ENCODE measurements around the gene BRME1. TPM values are rescaled to one million over a fixed set of nuclear protein-coding genes. Genes with fewer than 3 reads are reported as not detected.
A peak's percentile ranks its signal among the peaks of the same experiment; 100 is the strongest.

BRME1 gene
- total RNA-seq, 1 donor from 2014 or later: 0.68 TPM

- Mint-ChIP-seq H3K9me3 (ENCODE audit: unreplicated experiment) (no peaks in the 10 kb centered on the region), H3K27me3 (ENCODE audit: low read depth, unreplicated experiment) (no peaks in the 10 kb centered on the region), H3K4me3 (ENCODE audit: unreplicated experiment) (no peak overlapping the region), H3K27ac (ENCODE audit: unreplicated experiment) (peak overlapping the region; percentile 94), H3K36me3 (ENCODE audit: low read depth, unreplicated experiment) (no peaks in the 10 kb centered on the region), H3K4me1 (ENCODE audit: low read depth, unreplicated experiment) (peaks cover 8% of the 10 kb centered on the region)
- H3K4me1 ChIP-seq (ENCODE audit: insufficient read depth, low read length): peaks cover 25% of the 10 kb centered on the region
- DNase-seq (ENCODE audit: low read depth) (no peak), FAIRE-seq (no peak)
- H3K4me2 ChIP-seq (ENCODE audit: low read length): peak overlapping the region; percentile 97
- H3K9ac ChIP-seq (ENCODE audit: low read length): peak overlapping the region; percentile 93
- no peaks in the 10 kb centered on the region for H3K27me3 ChIP-seq (ENCODE audit: insufficient read depth, low read length)
- H3K36me3 ChIP-seq (ENCODE audit: insufficient read depth, low read length): no peaks in the 10 kb centered on the region
- no peaks in the 10 kb centered on the region for H3K9me3 ChIP-seq (ENCODE audit: insufficient read depth, low read depth, low read length)
- H4K20me1 ChIP-seq (ENCODE audit: insufficient read depth, low read length): no peaks in the 10 kb centered on the region
- TF ChIP-seq CTCF (IDR thresholded peaks at IDR 0.05; ENCODE audit: insufficient read depth, low read depth, low read length) (no peak), EZH2 (IDR thresholded peaks at IDR 0.05; ENCODE audit: insufficient read depth, low read length) (no peak)
- peak overlapping the region; percentile 98 for H3K27ac ChIP-seq (ENCODE audit: low read depth, low read length)
- peak overlapping the region; percentile 58 for H3K4me3 ChIP-seq (ENCODE audit: insufficient read depth, low read depth, low read length)
- H3K79me2 ChIP-seq (ENCODE audit: insufficient read depth, low read length): peaks cover 4% of the 10 kb centered on the region
- H2AFZ ChIP-seq (ENCODE audit: low read depth, low read length): no peak overlapping the region
Measured at GRCh38 chr19:13861392-13861713, 44.6 kb downstream of the BRME1 start.

- Histone ChIP-seq H3K4me3 (ENCODE audit: insufficient read depth, low read depth, low read length) (no peak overlapping the region), H3K27ac (ENCODE audit: low read depth, low read length) (peak overlapping the region; percentile 98), H2AFZ (ENCODE audit: low read depth, low read length) (no peak overlapping the region), H3K9me3 (ENCODE audit: insufficient read depth, low read depth, low read length) (no peaks in the 10 kb centered on the region), H3K4me2 (ENCODE audit: low read length) (peak overlapping the region; percentile 97), H4K20me1 (ENCODE audit: insufficient read depth, low read length) (no peaks in the 10 kb centered on the region), H3K79me2 (ENCODE audit: insufficient read depth, low read length) (no peaks in the 10 kb centered on the region), H3K27me3 (ENCODE audit: insufficient read depth, low read length) (no peaks in the 10 kb centered on the region), H3K4me1 (ENCODE audit: insufficient read depth, low read length) (peaks cover 20% of the 10 kb centered on the region), H3K9ac (ENCODE audit: low read length) (peak overlapping the region; percentile 93), H3K36me3 (ENCODE audit: insufficient read depth, low read length) (no peaks in the 10 kb centered on the region)
- Mint-ChIP-seq H3K27me3 (ENCODE audit: low read depth, unreplicated experiment) (no peaks in the 10 kb centered on the region), H3K36me3 (ENCODE audit: low read depth, unreplicated experiment) (no peaks in the 10 kb centered on the region), H3K4me3 (ENCODE audit: unreplicated experiment) (no peak overlapping the region), H3K9me3 (ENCODE audit: unreplicated experiment) (no peaks in the 10 kb centered on the region), H3K4me1 (ENCODE audit: low read depth, unreplicated experiment) (peaks cover 6% of the 10 kb centered on the region), H3K27ac (ENCODE audit: unreplicated experiment) (peak overlapping the region; percentile 94)
- FAIRE-seq (no peak), DNase-seq (ENCODE audit: low read depth) (no peak)
- TF ChIP-seq CTCF (IDR thresholded peaks at IDR 0.05; ENCODE audit: insufficient read depth, low read depth, low read length) (no peak), EZH2 (IDR thresholded peaks at IDR 0.05; ENCODE audit: insufficient read depth, low read length) (no peak)
Measured at GRCh38 chr19:13860679-13861391, 45.1 kb downstream of the BRME1 start.

GRCh38 chr19:13859361-13859880 is 46.5 kb downstream of the BRME1 start:
- H3K27me3 ChIP-seq (ENCODE audit: insufficient read depth, low read length): no peaks in the 10 kb centered on the region
- no peak overlapping the region for H3K4me3 Mint-ChIP-seq (ENCODE audit: unreplicated experiment)
- peaks cover 16% of the 10 kb centered on the region for H3K4me1 ChIP-seq (ENCODE audit: insufficient read depth, low read length)
- no peaks in the 10 kb centered on the region for H3K9me3 ChIP-seq (ENCODE audit: insufficient read depth, low read depth, low read length)
- no peak overlapping the region for H3K27ac ChIP-seq (ENCODE audit: low read depth, low read length)
- TF ChIP-seq CTCF (IDR thresholded peaks at IDR 0.05; ENCODE audit: insufficient read depth, low read depth, low read length) (no peak), EZH2 (IDR thresholded peaks at IDR 0.05; ENCODE audit: insufficient read depth, low read length) (no peak)
- H3K4me2 ChIP-seq (ENCODE audit: low read length): no peak overlapping the region
- H3K27ac Mint-ChIP-seq (ENCODE audit: unreplicated experiment): peak overlapping the region; percentile 68
- peaks cover 6% of the 10 kb centered on the region for H3K4me1 Mint-ChIP-seq (ENCODE audit: low read depth, unreplicated experiment)
- H3K27me3 Mint-ChIP-seq (ENCODE audit: low read depth, unreplicated experiment): no peaks in the 10 kb centered on the region
- H3K79me2 ChIP-seq (ENCODE audit: insufficient read depth, low read length): no peaks in the 10 kb centered on the region
- FAIRE-seq: no peak
- no peak overlapping the region for H3K4me3 ChIP-seq (ENCODE audit: insufficient read depth, low read depth, low read length)
- no peaks in the 10 kb centered on the region for H4K20me1 ChIP-seq (ENCODE audit: insufficient read depth, low read length)
- no peak overlapping the region for H3K9ac ChIP-seq (ENCODE audit: low read length)
- no peaks in the 10 kb centered on the region for H3K9me3 Mint-ChIP-seq (ENCODE audit: unreplicated experiment)
- H3K36me3 Mint-ChIP-seq (ENCODE audit: low read depth, unreplicated experiment): no peaks in the 10 kb centered on the region
- peak; percentile 51 for DNase-seq (ENCODE audit: low read depth)
- H2AFZ ChIP-seq (ENCODE audit: low read depth, low read length): no peak overlapping the region
- H3K36me3 ChIP-seq (ENCODE audit: insufficient read depth, low read length): no peaks in the 10 kb centered on the region
